ENCODE measurements around the gene SZT2.

DNA sequence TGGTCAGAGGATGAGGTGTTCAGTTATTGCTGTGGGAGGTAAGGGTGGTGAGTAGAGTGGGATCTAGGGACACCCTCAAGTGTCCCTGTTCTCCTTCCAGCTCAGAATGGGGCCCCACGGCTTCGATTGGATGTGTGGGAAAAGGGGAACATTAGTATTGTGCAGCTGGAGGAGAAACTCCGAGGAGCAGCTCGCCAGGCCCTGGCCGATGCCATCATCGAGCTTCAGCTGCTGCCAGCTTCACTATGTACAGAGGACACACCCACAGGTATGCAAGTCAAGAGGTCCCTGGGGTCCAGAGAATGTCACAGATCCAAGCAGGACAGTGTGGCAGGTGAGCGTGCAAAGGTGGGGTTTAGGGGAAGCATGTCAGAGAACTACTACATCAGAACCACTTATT is 50.1 kb downstream of the SZT2 start:
- TF ChIP-seq CTCF (IDR thresholded peaks at IDR 0.05; ENCODE audit: borderline replicate concordance, extremely low read depth, low read length, poor library complexity, severe bottlenecking) (no peak), EZH2 (IDR thresholded peaks at IDR 0.05; ENCODE audit: borderline replicate concordance, low read depth, low read length, severe bottlenecking) (no peak)
